DND-41 (cell line): ENCODE data around the gene MAG.

Experiments used
- ATAC-seq: fragments of 200-7000 bp; cut with Tn5 transposase; 3 replicates; pipeline ENCODE4 v1.9.1; 2021; ENCODE audit warnings: low read depth; ENCODE audit not compliant: insufficient read depth
- DNase-seq: peaks from one replicate; pipeline ENCODE4 v3.0.0-alpha.2; 2020
- H2AFZ ChIP-seq: 2 replicates; pipeline ENCODE4 v1.6.0; 2012; ENCODE audit warnings: low read depth, low read length
- H3K27ac ChIP-seq: 2 replicates; pipeline ENCODE4 v1.5.1; 2012; ENCODE audit warnings: low read length, inconsistent platforms
- H3K27me3 ChIP-seq: fragments of 200-600 bp; sonication (generic); 2 replicates; pipeline ENCODE4 v1.6.0; 2012; ENCODE audit warnings: low read length, mild to moderate bottlenecking, inconsistent platforms; ENCODE audit not compliant: insufficient read depth, poor library complexity
- H3K36me3 ChIP-seq: 2 replicates; pipeline ENCODE4 v1.5.1; 2012; ENCODE audit warnings: low read length, inconsistent platforms; ENCODE audit not compliant: insufficient read depth
- H3K4me1 ChIP-seq: 2 replicates; pipeline ENCODE4 v1.5.1; 2012; ENCODE audit warnings: mild to moderate bottlenecking, low read length; ENCODE audit not compliant: insufficient read depth
- H3K4me2 ChIP-seq: 2 replicates; pipeline ENCODE4 v1.6.0; 2012; ENCODE audit warnings: mild to moderate bottlenecking, moderate library complexity, low read length, inconsistent platforms; ENCODE audit not compliant: insufficient read depth
- H3K4me3 ChIP-seq, 2 experiments: fragments of 200-600 bp in 1 of 2; shearing (Covaris generic) in 1 of 2; 2 replicates each; pipeline ENCODE4 v1.5.1; 2012 to 2016; ENCODE audit warnings: inconsistent platforms in 2 of 2, low read length in 2 of 2, mild to moderate bottlenecking in 2 of 2, low read depth in 1 of 2, moderate library complexity in 1 of 2
- H3K79me2 ChIP-seq: 2 replicates; pipeline ENCODE4 v1.6.0; 2012; ENCODE audit warnings: low read length, inconsistent platforms; ENCODE audit not compliant: insufficient read depth
- H3K9ac ChIP-seq: 2 replicates; pipeline ENCODE4 v1.6.0; 2012; ENCODE audit warnings: low read depth, mild to moderate bottlenecking, inconsistent platforms, low read length, moderate library complexity
- H3K9me3 ChIP-seq: 2 replicates; pipeline ENCODE4 v1.5.1; 2012; ENCODE audit warnings: low read length, moderate library complexity, mild to moderate bottlenecking, inconsistent platforms; ENCODE audit not compliant: insufficient read depth, severe bottlenecking
- H4K20me1 ChIP-seq: 2 replicates; pipeline ENCODE4 v1.6.0; 2012; ENCODE audit warnings: low read length; ENCODE audit not compliant: insufficient read depth
- EZH2 ChIP-seq: IDR thresholded peaks from 3 replicates; pipeline ENCODE4 v1.6.1; 2012; ENCODE audit warnings: borderline replicate concordance, low read depth, mild to moderate bottlenecking, moderate library complexity, low read length, inconsistent platforms; ENCODE audit not compliant: severe bottlenecking
- TF ChIP-seq, protein P1 (sequence below): IDR thresholded peaks from 2 replicates; pipeline ENCODE4 v1.5.1; 2012; ENCODE audit warnings: borderline replicate concordance, low read length, moderate library complexity, mild to moderate bottlenecking; ENCODE audit not compliant: poor library complexity, severe bottlenecking; ENCODE audit errors: extremely low read depth

Gene MAG

DNA sequence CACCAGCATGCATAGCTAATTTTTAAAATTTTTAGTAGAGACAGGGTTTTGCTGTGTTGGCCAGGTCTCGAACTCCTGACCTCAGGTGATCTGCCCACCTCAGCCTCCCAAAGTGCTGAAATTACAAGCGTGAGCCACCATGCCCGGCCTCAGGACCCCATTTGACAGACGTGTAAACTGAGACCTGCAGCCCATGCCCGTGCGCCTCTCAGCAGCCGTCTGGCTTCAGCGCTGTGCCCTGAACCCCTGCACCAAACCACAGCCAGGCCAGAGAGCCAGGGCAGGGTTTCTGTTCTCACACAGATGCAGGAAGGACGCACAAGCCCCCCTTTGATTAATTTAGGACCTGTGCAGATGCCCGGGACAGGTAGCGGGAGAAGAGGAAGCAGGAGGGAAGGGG, 48.5 kb downstream of the MAG start:
- ATAC-seq (no peak), DNase-seq (no peak)
- TF ChIP-seq, protein P1, sequence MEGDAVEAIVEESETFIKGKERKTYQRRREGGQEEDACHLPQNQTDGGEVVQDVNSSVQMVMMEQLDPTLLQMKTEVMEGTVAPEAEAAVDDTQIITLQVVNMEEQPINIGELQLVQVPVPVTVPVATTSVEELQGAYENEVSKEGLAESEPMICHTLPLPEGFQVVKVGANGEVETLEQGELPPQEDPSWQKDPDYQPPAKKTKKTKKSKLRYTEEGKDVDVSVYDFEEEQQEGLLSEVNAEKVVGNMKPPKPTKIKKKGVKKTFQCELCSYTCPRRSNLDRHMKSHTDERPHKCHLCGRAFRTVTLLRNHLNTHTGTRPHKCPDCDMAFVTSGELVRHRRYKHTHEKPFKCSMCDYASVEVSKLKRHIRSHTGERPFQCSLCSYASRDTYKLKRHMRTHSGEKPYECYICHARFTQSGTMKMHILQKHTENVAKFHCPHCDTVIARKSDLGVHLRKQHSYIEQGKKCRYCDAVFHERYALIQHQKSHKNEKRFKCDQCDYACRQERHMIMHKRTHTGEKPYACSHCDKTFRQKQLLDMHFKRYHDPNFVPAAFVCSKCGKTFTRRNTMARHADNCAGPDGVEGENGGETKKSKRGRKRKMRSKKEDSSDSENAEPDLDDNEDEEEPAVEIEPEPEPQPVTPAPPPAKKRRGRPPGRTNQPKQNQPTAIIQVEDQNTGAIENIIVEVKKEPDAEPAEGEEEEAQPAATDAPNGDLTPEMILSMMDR: no peak
- TF ChIP-seq EZH2: no peak
- H3K27ac ChIP-seq: no peak overlapping the region
- H3K27me3 ChIP-seq: no peaks in the 10 kb centered on the region
- no peaks in the 10 kb centered on the region for H3K9me3 ChIP-seq
- H2AFZ ChIP-seq: no peak overlapping the region
- no peak overlapping the region for H3K4me2 ChIP-seq
- H3K9ac ChIP-seq: no peak overlapping the region
- no peaks in the 10 kb centered on the region for H3K36me3 ChIP-seq
- H3K4me3 ChIP-seq: no peak overlapping the region
- no peaks in the 10 kb centered on the region for H4K20me1 ChIP-seq
- no peaks in the 10 kb centered on the region for H3K4me1 ChIP-seq
- H3K79me2 ChIP-seq: no peaks in the 10 kb centered on the region

DNA sequence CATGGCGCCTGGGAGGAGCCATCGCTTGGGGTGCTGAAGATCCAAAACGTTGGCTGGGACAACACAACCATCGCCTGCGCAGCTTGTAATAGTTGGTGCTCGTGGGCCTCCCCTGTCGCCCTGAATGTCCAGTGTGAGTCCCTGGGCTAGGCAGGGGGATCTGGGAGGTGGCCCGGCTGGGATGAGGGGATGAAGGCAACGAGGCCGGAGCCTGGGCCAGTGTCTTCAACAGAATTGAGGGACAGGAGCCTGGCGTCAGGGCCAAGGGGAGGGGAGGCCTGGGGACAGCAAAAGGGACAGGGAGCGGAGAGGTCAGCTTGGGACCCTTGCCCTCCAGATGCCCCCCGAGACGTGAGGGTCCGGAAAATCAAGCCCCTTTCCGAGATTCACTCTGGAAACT, 49.0 kb downstream of the MAG start:
- H3K4me2 ChIP-seq: no peak overlapping the region
- no peaks in the 10 kb centered on the region for H3K36me3 ChIP-seq

DNA sequence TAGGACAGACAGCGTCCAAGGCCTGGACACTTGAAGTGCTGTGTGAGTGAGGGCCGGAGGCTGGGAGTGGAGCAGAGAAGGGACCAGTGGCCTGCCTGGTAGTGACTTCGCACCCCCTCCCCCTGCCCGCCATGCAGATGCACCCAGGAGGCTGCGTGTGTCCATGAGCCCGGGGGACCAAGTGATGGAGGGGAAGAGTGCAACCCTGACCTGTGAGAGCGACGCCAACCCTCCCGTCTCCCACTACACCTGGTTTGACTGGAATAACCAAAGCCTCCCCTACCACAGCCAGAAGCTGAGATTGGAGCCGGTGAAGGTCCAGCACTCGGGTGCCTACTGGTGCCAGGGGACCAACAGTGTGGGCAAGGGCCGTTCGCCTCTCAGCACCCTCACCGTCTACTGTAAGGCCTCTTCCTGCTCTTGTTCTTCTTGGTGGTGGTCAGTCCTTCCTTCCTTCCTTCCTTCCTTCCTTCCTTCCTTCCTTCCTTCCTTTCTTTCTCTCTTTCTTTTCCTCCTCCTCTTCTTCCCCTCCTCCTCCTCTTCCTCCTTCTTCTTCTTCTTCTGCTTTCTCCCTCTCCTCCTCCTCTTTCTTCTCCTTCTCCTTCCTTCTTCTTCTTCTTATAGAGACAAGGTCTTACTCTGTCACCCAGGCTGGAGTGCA, 49.7 kb downstream of the MAG start:
- H3K4me1 ChIP-seq: peaks cover 5% of the 10 kb centered on the region
- no peaks in the 10 kb centered on the region for H3K9me3 ChIP-seq
- no peak overlapping the region for H3K4me2 ChIP-seq
- H3K9ac ChIP-seq: no peak overlapping the region
- TF ChIP-seq, protein P1: no peak
- TF ChIP-seq EZH2: no peak
- no peak overlapping the region for H3K4me3 ChIP-seq
- H3K27me3 ChIP-seq: peaks cover 10% of the 10 kb centered on the region
- no peak for DNase-seq
- H2AFZ ChIP-seq: no peak overlapping the region
- no peaks in the 10 kb centered on the region for H3K79me2 ChIP-seq
- no peaks in the 10 kb centered on the region for H4K20me1 ChIP-seq
- H3K36me3 ChIP-seq: no peaks in the 10 kb centered on the region
- no peak overlapping the region for H3K27ac ChIP-seq
- ATAC-seq: no peak

More for the DNA sequence above, 49.0 kb downstream of the MAG start:
- no peaks in the 10 kb centered on the region for H3K79me2 ChIP-seq
- no peak overlapping the region for H2AFZ ChIP-seq
- no peak for ATAC-seq
- DNase-seq: no peak
- H3K4me1 ChIP-seq: no peaks in the 10 kb centered on the region
- H3K27me3 ChIP-seq: peaks cover 3% of the 10 kb centered on the region
- no peak for TF ChIP-seq EZH2
- TF ChIP-seq, protein P1: no peak
- H3K9ac ChIP-seq: no peak overlapping the region
- no peaks in the 10 kb centered on the region for H4K20me1 ChIP-seq
- no peaks in the 10 kb centered on the region for H3K9me3 ChIP-seq
- no peak overlapping the region for H3K27ac ChIP-seq
- H3K4me3 ChIP-seq: no peak overlapping the region
